Mesenchymal stem cell (in vitro differentiated cells and primary cell): ENCODE measurements around the gene CTAGE1.
A peak's percentile ranks its signal among the peaks of the same experiment; 100 is the strongest.
"Not testable (repeated sequence)": the region's sequence is repeated elsewhere in the genome, so short reads cannot be mapped to it uniquely, and the experiment has no call there.

Source experiments
- DNase-seq: peaks from one replicate; pipeline ENCODE4 v3.0.0-alpha.2; 2013
- H2AFZ ChIP-seq: one replicate; pipeline ENCODE4 v1.6.1; 2013; ENCODE audit warnings: low read depth, mild to moderate bottlenecking, control low read depth, inconsistent platforms, low read length, moderate library complexity
- H2AK5ac ChIP-seq: 2 replicates; pipeline ENCODE4 v1.6.1; 2013; ENCODE audit warnings: low read length, moderate library complexity, mild to moderate bottlenecking, inconsistent platforms; ENCODE audit not compliant: severe bottlenecking
- H2BK120ac ChIP-seq: one replicate; pipeline ENCODE4 v1.6.1; 2013; ENCODE audit warnings: low read depth, mild to moderate bottlenecking, inconsistent platforms, low read length, moderate library complexity
- H2BK12ac ChIP-seq, 2 experiments: one replicate each; pipeline ENCODE4 v1.6.1; 2013; ENCODE audit warnings: inconsistent platforms in 2 of 2, low read length in 2 of 2, mild to moderate bottlenecking in 2 of 2, moderate library complexity in 2 of 2, control low read depth in 1 of 2
- H2BK15ac ChIP-seq: one replicate; pipeline ENCODE4 v1.6.1; 2013; ENCODE audit warnings: mild to moderate bottlenecking, low read depth, inconsistent platforms; ENCODE audit not compliant: poor library complexity, severe bottlenecking
- H2BK5ac ChIP-seq: 2 replicates; pipeline ENCODE4 v1.6.1; 2013; ENCODE audit warnings: low read depth, mild to moderate bottlenecking, low read length, control low read depth, inconsistent platforms; ENCODE audit not compliant: poor library complexity, severe bottlenecking
- H3K14ac ChIP-seq, 2 experiments: one replicate each; pipeline ENCODE4 v1.6.1; 2013; ENCODE audit warnings: inconsistent platforms in 2 of 2, low read length in 2 of 2, control low read depth in 1 of 2, mild to moderate bottlenecking in 1 of 2, moderate library complexity in 1 of 2
- H3K18ac ChIP-seq, 2 experiments: one replicate each; pipeline ENCODE4 v1.6.1; 2013; ENCODE audit warnings: inconsistent platforms in 2 of 2, low read length in 2 of 2, control low read depth in 1 of 2, low read depth in 1 of 2, mild to moderate bottlenecking in 1 of 2
- H3K23ac ChIP-seq, 2 experiments: one replicate each; pipeline ENCODE4 v1.6.1; 2013; ENCODE audit warnings: inconsistent platforms in 2 of 2, low read length in 2 of 2, mild to moderate bottlenecking in 2 of 2, moderate library complexity in 2 of 2, control low read depth in 1 of 2
- H3K27ac ChIP-seq: 2 replicates; pipeline ENCODE4 v1.5.1; 2013; ENCODE audit warnings: mild to moderate bottlenecking, moderate library complexity, low read length, control low read depth, inconsistent platforms; ENCODE audit not compliant: poor library complexity, severe bottlenecking
- H3K27me3 ChIP-seq, 2 experiments: 2 replicates each; pipeline versions ENCODE4 v1.6.1 to v1.7.0; 2013; ENCODE audit warnings: low read length in 2 of 2, mild to moderate bottlenecking in 2 of 2, moderate library complexity in 2 of 2, control low read depth in 1 of 2, inconsistent platforms in 1 of 2; ENCODE audit not compliant: control insufficient read depth in 1 of 2, insufficient read depth in 1 of 2
- H3K36me3 ChIP-seq, 2 experiments: 2 replicates each; pipeline versions ENCODE4 v1.6.1 to v1.7.0; 2013; ENCODE audit warnings: low read length in 2 of 2, control low read depth in 1 of 2, inconsistent platforms in 1 of 2, low read depth in 1 of 2, mild to moderate bottlenecking in 1 of 2; ENCODE audit not compliant: insufficient read depth in 2 of 2, control insufficient read depth in 1 of 2
- H3K4ac ChIP-seq, 2 experiments: one replicate each; pipeline ENCODE4 v1.6.1; 2013; ENCODE audit warnings: inconsistent platforms in 2 of 2, low read length in 2 of 2, mild to moderate bottlenecking in 2 of 2, moderate library complexity in 2 of 2, control low read depth in 1 of 2, low read depth in 1 of 2
- H3K4me1 ChIP-seq: 2 replicates; pipeline ENCODE4 v1.6.1; 2013; ENCODE audit warnings: low read depth, low read length, control low read depth; ENCODE audit not compliant: control insufficient read depth, insufficient read depth
- H3K4me2 ChIP-seq: 2 replicates; pipeline ENCODE4 v1.6.1; 2013; ENCODE audit warnings: low read length, mild to moderate bottlenecking, inconsistent platforms; ENCODE audit not compliant: poor library complexity, severe bottlenecking
- H3K4me3 ChIP-seq, 2 experiments: 2 replicates each; pipeline versions ENCODE4 v1.5.1 to v1.7.0; 2013; ENCODE audit warnings: low read length in 2 of 2, mild to moderate bottlenecking in 2 of 2, control low read depth in 1 of 2, low read depth in 1 of 2; ENCODE audit not compliant: insufficient read depth in 1 of 2
- H3K79me1 ChIP-seq: replicated peaks from 2 replicates; pipeline ENCODE4 v1.6.1; 2013; ENCODE audit warnings: mild to moderate bottlenecking, control low read depth, low read length, inconsistent platforms; ENCODE audit not compliant: poor library complexity, severe bottlenecking
- H3K9ac ChIP-seq: 2 replicates; pipeline ENCODE4 v1.7.0; 2013; ENCODE audit warnings: mild to moderate bottlenecking, low read length, moderate library complexity
- H3K9me3 ChIP-seq: 2 replicates; pipeline ENCODE4 v1.7.0; 2013; ENCODE audit warnings: mild to moderate bottlenecking, low read length; ENCODE audit not compliant: control insufficient read depth
- H4K8ac ChIP-seq: one replicate; pipeline ENCODE4 v1.6.1; 2013; ENCODE audit warnings: inconsistent platforms, mild to moderate bottlenecking, low read length, moderate library complexity
- H4K91ac ChIP-seq: one replicate; pipeline ENCODE4 v1.6.1; 2013; ENCODE audit warnings: mild to moderate bottlenecking, low read length, inconsistent platforms
- WGBS: methylation state at CpG from one replicate; pipeline ENCODE4 v1.1.7; 2013; ENCODE audit warnings: mixed read lengths; 5-methylcytosine and 5-hydroxymethylcytosine counted together

Gene CTAGE1

GRCh38 chr18:22451796-22452195, 34.1 kb upstream of the CTAGE1 start:
- Histone ChIP-seq H3K23ac (no peak overlapping the region), H2BK12ac (peak overlapping the region in 1 of 2 experiments; percentile 55), H3K14ac (no peak overlapping the region), H4K8ac (no peak overlapping the region), H2AK5ac (no peak overlapping the region), H3K4me1 (no peaks in the 10 kb centered on the region), H2BK15ac (no peak overlapping the region), H3K4me3 (no peak overlapping the region), H3K4me2 (no peak overlapping the region), H3K9me3 (peaks cover 9% of the 10 kb centered on the region), H2BK120ac (peak overlapping the region; percentile 15), H3K9ac (no peak overlapping the region), H3K79me1 (no peaks in the 10 kb centered on the region), H2BK5ac (no peak overlapping the region), H3K27me3 (no peaks in the 10 kb centered on the region), H3K18ac (no peak overlapping the region), H4K91ac (no peak overlapping the region), H3K4ac (no peak overlapping the region), H3K27ac (no peak overlapping the region), H2AFZ (no peak overlapping the region), H3K36me3 (no peaks in the 10 kb centered on the region)
- WGBS: 65% methylated on average over 7 of the region's 7 CpGs
- DNase-seq: no peak

GRCh38 chr18:22450766-22451165, 33.1 kb upstream of the CTAGE1 start:
- H2BK5ac ChIP-seq, H3K36me3 ChIP-seq, H4K8ac ChIP-seq, H2BK15ac ChIP-seq, H3K9ac ChIP-seq, DNase-seq, H3K9me3 ChIP-seq, H3K27ac ChIP-seq, H3K4ac ChIP-seq, H4K91ac ChIP-seq, H3K4me2 ChIP-seq, H3K14ac ChIP-seq, H3K23ac ChIP-seq, H2AK5ac ChIP-seq, H3K4me1 ChIP-seq, H2BK120ac ChIP-seq, H2AFZ ChIP-seq, H2BK12ac ChIP-seq, H3K4me3 ChIP-seq, H3K18ac ChIP-seq, H3K79me1 ChIP-seq, H3K27me3 ChIP-seq: not testable (repeated sequence)
- 98% methylated on average over 2 of the region's 3 CpGs for WGBS

DNA sequence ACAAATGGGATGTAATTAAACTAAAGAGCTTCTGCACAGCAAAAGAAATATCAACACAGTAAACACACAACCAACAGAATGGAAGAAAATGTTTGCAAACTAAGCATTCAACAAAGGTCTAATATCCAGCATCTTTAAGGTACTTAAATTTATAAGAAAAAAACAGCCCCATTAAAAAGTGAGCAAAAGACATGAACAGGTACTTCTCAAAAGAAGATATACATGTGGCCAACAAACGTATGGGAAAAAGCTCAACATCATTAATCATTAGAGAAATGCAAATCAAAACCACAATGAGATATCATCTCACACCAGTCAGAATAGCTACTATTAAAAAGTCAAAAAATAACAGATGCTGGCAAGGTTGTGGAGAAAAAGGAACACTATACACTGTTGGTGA, 32.6 kb upstream of the CTAGE1 start:
- WGBS: 90% methylated on average over 1 of the region's 1 CpG
- H3K79me1 ChIP-seq, H2BK12ac ChIP-seq, H3K9ac ChIP-seq, H2BK5ac ChIP-seq, H3K4me2 ChIP-seq, H3K4me3 ChIP-seq, H3K27me3 ChIP-seq, H3K27ac ChIP-seq, H4K91ac ChIP-seq, H4K8ac ChIP-seq, H3K4me1 ChIP-seq, H3K36me3 ChIP-seq, H3K4ac ChIP-seq, H2BK120ac ChIP-seq, H2BK15ac ChIP-seq, H3K18ac ChIP-seq, H2AK5ac ChIP-seq, DNase-seq, H2AFZ ChIP-seq, H3K14ac ChIP-seq, H3K23ac ChIP-seq, H3K9me3 ChIP-seq: not testable (repeated sequence)

- not testable (repeated sequence) for H2BK120ac ChIP-seq, H2AFZ ChIP-seq, H2BK15ac ChIP-seq, H3K36me3 ChIP-seq, H3K4me3 ChIP-seq, H3K14ac ChIP-seq, H2BK12ac ChIP-seq, H3K79me1 ChIP-seq, H3K9me3 ChIP-seq, H3K4me1 ChIP-seq, H3K27ac ChIP-seq, DNase-seq, H3K4ac ChIP-seq, H3K18ac ChIP-seq, H4K8ac ChIP-seq, H2AK5ac ChIP-seq, H2BK5ac ChIP-seq, H4K91ac ChIP-seq, H3K23ac ChIP-seq, H3K9ac ChIP-seq, H3K27me3 ChIP-seq, H3K4me2 ChIP-seq
Observed at GRCh38 chr18:22449753-22450152, 32.0 kb upstream of the CTAGE1 start.
